Hepatocyte (in vitro differentiated cells): ENCODE results near the gene RGS6. TPM values are rescaled to one million over a fixed set of nuclear protein-coding genes. Genes with fewer than 3 reads are reported as not detected.

Experiments
- DNase-seq: peaks from one replicate; pipeline ENCODE4 v3.0.0-alpha.2; 2016; ENCODE audit warnings: low spot score
- H2AFZ ChIP-seq: fragments of 200-600 bp; sonication (generic); 2 replicates; pipeline ENCODE4 v1.6.0; 2016; ENCODE audit warnings: antibody characterized with exemption, mild to moderate bottlenecking
- H3K27ac ChIP-seq: fragments of 200-600 bp; sonication (generic); 2 replicates; pipeline ENCODE4 v1.5.1; 2016; ENCODE audit warnings: mild to moderate bottlenecking
- H3K27me3 ChIP-seq: fragments of 200-600 bp; sonication (generic); 2 replicates; pipeline ENCODE4 v1.6.1; 2016
- H3K36me3 ChIP-seq: fragments of 200-600 bp; sonication (generic); replicated peaks from 2 replicates; pipeline ENCODE4 v1.5.1; 2016; ENCODE audit warnings: low read depth; ENCODE audit not compliant: insufficient read depth
- H3K4me1 ChIP-seq: fragments of 200-600 bp; sonication (generic); 2 replicates; pipeline ENCODE4 v1.5.1; 2016; ENCODE audit warnings: mild to moderate bottlenecking, moderate library complexity; ENCODE audit not compliant: insufficient read depth
- H3K4me2 ChIP-seq: fragments of 200-600 bp; sonication (generic); 2 replicates; pipeline ENCODE4 v1.6.0; 2016
- H3K4me3 ChIP-seq: fragments of 200-600 bp; sonication (generic); 2 replicates; pipeline ENCODE4 v1.5.1; 2016; ENCODE audit warnings: mild to moderate bottlenecking
- H3K79me2 ChIP-seq: fragments of 200-600 bp; sonication (generic); 2 replicates; pipeline ENCODE4 v1.6.0; 2017; ENCODE audit warnings: mild to moderate bottlenecking
- H3K9me2 ChIP-seq: fragments of 200-600 bp; sonication (generic); replicated peaks from 2 replicates; pipeline ENCODE4 v1.6.0; 2017; ENCODE audit warnings: mild to moderate bottlenecking; ENCODE audit not compliant: insufficient read depth
- H3K9me3 ChIP-seq: fragments of 200-600 bp; sonication (generic); 2 replicates; pipeline ENCODE4 v1.5.1; 2016; ENCODE audit warnings: low read depth, mild to moderate bottlenecking
- H4K20me1 ChIP-seq: fragments of 200-600 bp; sonication (generic); 2 replicates; pipeline ENCODE4 v1.6.0; 2016; ENCODE audit warnings: mild to moderate bottlenecking; ENCODE audit not compliant: insufficient read depth, poor library complexity, severe bottlenecking
- CTCF ChIP-seq: fragments of 200-600 bp; sonication (generic); IDR thresholded peaks from 2 replicates; pipeline ENCODE4 v1.5.1; 2016; ENCODE audit warnings: antibody characterized with exemption, mild to moderate bottlenecking; ENCODE audit not compliant: poor library complexity
- EZH2 ChIP-seq: fragments of 200-600 bp; sonication (generic); IDR thresholded peaks from 2 replicates; pipeline ENCODE4 v1.6.1; 2016; ENCODE audit warnings: antibody characterized with exemption, mild to moderate bottlenecking, borderline replicate concordance
- EZH2phosphoT487 ChIP-seq: fragments of 200-600 bp; sonication (generic); IDR thresholded peaks from one replicate; pipeline ENCODE4 v1.6.1; 2018; ENCODE audit warnings: antibody characterized with exemption, mild to moderate bottlenecking, low read depth, moderate library complexity; ENCODE audit not compliant: unreplicated experiment, severe bottlenecking
- WGBS: methylation state at CpG from one replicate; pipeline ENCODE4 v1.1.6; 2016; ENCODE audit warnings: low lambda C conversion rate; ENCODE audit errors: missing lambda C conversion rate; 5-methylcytosine and 5-hydroxymethylcytosine counted together
- polyA plus RNA-seq: library from polyadenylated mRNA; unstranded; fragments of >200 nt; fragmentation: Nextera tagmentation; extraction: Ambion mirVana; gene quantifications from 2 replicates; pipeline ENCODE4 v1.2.1, GENCODE V29; 2016
- total RNA-seq: library from RNA; depleted of rRNA; stranded (reverse); fragments of >200 nt; gene quantifications from 2 replicates; pipeline ENCODE4 v1.2.3, GENCODE V29; 2014

RGS6 gene
- total and polyA plus RNA-seq, 2 experiments from 2014 or later, result 0.25 to 0.87 TPM

GRCh38 chr14:72097173-72097783 is 165.0 kb downstream of the RGS6 start:
- Histone ChIP-seq H3K4me3 (no peak overlapping the region), H3K4me1 (no peaks in the 10 kb centered on the region), H3K4me2 (no peak overlapping the region), H3K36me3 (no peaks in the 10 kb centered on the region), H4K20me1 (no peaks in the 10 kb centered on the region), H3K79me2 (no peaks in the 10 kb centered on the region), H3K27ac (no peak overlapping the region), H3K9me3 (no peaks in the 10 kb centered on the region), H3K9me2 (no peaks in the 10 kb centered on the region), H2AFZ (no peak overlapping the region), H3K27me3 (peaks cover 7% of the 10 kb centered on the region)
- no peak for DNase-seq
- WGBS, result 70% methylated on average over 4 of the region's 4 CpGs
- TF ChIP-seq EZH2phosphoT487, result no peak
- no peak for TF ChIP-seq CTCF
- TF ChIP-seq EZH2, result no peak

DNA sequence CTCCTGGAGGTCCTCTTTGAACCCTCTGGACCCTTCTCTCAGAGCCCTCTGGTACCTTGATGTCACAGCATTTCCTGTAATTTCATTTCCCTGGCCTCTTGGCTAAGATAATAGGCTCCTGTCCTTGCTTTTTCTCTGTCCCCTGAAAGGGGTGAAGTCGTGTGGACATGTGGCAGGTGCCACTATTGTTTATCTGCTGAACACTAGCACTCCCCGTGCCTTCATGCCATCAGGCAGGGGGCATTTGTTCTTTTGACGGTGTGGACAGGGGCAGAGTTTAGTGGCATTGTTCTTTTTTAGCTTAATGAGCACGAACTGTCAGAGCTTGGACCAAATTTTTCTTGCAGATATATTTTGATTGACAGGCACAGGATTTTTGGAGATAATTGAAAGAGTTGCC is 166.0 kb downstream of the RGS6 start:
- Histone ChIP-seq H2AFZ (no peak overlapping the region), H3K9me3 (no peaks in the 10 kb centered on the region), H3K79me2 (no peaks in the 10 kb centered on the region), H3K27ac (no peak overlapping the region), H3K4me3 (no peak overlapping the region), H4K20me1 (no peaks in the 10 kb centered on the region), H3K9me2 (no peaks in the 10 kb centered on the region), H3K36me3 (no peaks in the 10 kb centered on the region), H3K4me2 (no peak overlapping the region), H3K27me3 (peaks cover 7% of the 10 kb centered on the region), H3K4me1 (no peaks in the 10 kb centered on the region)
- DNase-seq, result no peak
- TF ChIP-seq EZH2 (no peak), CTCF (no peak), EZH2phosphoT487 (no peak)
- 79% methylated on average over 4 of the region's 4 CpGs for WGBS

DNA sequence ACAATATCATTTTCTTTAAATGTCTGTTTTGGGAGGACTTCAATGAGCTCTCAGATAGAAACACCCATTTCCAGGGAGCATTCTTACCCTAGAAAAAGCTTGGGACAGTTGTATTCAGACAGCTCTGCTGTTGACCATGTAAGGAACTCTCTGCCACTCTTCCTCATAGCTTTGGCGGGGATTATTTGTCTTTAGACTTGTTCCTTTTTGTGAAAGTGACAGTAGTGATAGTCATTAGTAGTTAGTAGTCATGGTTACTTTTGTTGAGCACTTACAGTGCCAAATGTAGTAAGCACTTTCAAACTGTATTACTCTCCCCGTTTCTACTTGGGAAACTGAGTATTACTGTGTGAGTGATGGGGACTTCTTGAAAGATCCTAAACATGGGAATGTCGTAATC is 167.3 kb downstream of the RGS6 start:
- Histone ChIP-seq H3K79me2 (no peaks in the 10 kb centered on the region), H3K36me3 (no peaks in the 10 kb centered on the region), H3K4me1 (no peaks in the 10 kb centered on the region), H3K9me2 (no peaks in the 10 kb centered on the region), H2AFZ (no peak overlapping the region), H3K27me3 (peaks cover 5% of the 10 kb centered on the region), H4K20me1 (no peaks in the 10 kb centered on the region), H3K9me3 (no peaks in the 10 kb centered on the region), H3K4me3 (no peak overlapping the region), H3K27ac (no peak overlapping the region), H3K4me2 (no peak overlapping the region)
- no peak for TF ChIP-seq EZH2phosphoT487
- TF ChIP-seq CTCF, result no peak
- no peak for TF ChIP-seq EZH2
- 74% methylated on average over 3 of the region's 3 CpGs for WGBS
- DNase-seq, result no peak
